ENCODE data around the gene EHD1.

DNA sequence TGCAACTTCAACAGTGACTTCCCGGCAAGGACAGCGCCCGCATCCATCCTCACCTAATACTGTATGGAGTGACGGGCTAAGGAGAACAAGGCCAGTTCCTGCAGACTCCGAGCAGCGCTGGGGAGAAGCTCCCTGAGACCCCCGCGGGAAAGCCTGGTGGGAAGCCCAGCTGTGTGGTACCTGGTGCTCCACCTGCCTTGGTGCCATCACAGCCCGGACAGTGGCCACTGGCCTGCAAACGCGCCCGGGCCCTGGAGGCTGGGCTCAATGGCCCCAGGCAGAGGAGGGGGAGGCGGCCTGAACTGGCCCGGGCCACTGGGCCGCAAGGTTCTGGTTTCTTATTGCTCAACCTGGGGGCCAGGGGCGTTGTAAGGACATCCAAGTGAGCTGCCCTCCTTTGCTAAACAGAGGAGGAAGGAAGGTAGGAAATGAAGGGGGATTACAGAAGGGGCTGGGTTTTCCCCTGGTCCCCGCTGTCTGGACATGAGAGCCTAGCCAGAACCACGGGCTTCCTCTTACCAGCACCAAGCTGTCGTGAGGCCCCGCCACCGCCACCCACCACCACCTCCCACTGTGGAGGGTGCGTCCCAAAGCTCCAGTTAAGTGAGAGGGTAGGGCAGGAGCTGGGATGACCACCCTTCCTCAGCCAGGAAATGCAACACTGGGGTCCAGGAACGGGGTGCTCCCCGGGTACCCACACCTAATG is 25.5 kb downstream of the EHD1 start:
- TF ChIP-seq, protein P1, sequence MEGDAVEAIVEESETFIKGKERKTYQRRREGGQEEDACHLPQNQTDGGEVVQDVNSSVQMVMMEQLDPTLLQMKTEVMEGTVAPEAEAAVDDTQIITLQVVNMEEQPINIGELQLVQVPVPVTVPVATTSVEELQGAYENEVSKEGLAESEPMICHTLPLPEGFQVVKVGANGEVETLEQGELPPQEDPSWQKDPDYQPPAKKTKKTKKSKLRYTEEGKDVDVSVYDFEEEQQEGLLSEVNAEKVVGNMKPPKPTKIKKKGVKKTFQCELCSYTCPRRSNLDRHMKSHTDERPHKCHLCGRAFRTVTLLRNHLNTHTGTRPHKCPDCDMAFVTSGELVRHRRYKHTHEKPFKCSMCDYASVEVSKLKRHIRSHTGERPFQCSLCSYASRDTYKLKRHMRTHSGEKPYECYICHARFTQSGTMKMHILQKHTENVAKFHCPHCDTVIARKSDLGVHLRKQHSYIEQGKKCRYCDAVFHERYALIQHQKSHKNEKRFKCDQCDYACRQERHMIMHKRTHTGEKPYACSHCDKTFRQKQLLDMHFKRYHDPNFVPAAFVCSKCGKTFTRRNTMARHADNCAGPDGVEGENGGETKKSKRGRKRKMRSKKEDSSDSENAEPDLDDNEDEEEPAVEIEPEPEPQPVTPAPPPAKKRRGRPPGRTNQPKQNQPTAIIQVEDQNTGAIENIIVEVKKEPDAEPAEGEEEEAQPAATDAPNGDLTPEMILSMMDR (IDR thresholded peaks at IDR 0.05) = no peak
- TF ChIP-seq POLR2A (IDR thresholded peaks at IDR 0.05) = no peak
- no peak for TF ChIP-seq EP300 (IDR thresholded peaks at IDR 0.05)
- TF ChIP-seq POLR2AphosphoS5 (IDR thresholded peaks at IDR 0.05) = no peak

Measured in upper lobe of left lung (tissue), 4 donors.